Right ventricle myocardium superior (tissue), 1 donor: ENCODE data around the gene MRPL45. TPM values are rescaled to one million over a fixed set of nuclear protein-coding genes. Genes with fewer than 3 reads are reported as not detected.

Experiments
- ATAC-seq: fragments of 200-7000 bp; cut with Tn5 transposase; one replicate; pipeline ENCODE4 v1.9.1; 2020; ENCODE audit warnings: mild to moderate bottlenecking; ENCODE audit not compliant: poor library complexity
- DNase-seq: peaks from one replicate; pipeline ENCODE4 v3.0.0-alpha.2; 2020
- intact Hi-C: fragments of 100-400 bp; cut with DNase I; formaldehyde crosslinking; loops from one replicate; pipeline ENCODE4 v1.11.2; 2022
- total RNA-seq: library from RNA; stranded (reverse); fragmentation: NEBNext Ultra II Directional; extraction: Animal tissue kit (Norgen Biotek cat#: 25700); gene quantifications from one replicate; pipeline ENCODE4 v1.2.1, GENCODE V29; 2021
- donor health status: DM: no; HTN: yes; CAD: no; lungs with severe emphysema.

MRPL45 gene
- total RNA-seq, 1 donor from 2014 or later, result 38.0 TPM

GRCh38 chr17:38322897-38323296, 25.9 kb downstream of the MRPL45 start:
- no peak for DNase-seq
- intact Hi-C loops, result no loop called here
- no peak for ATAC-seq

- ATAC-seq, result no peak
- DNase-seq, result no peak
- intact Hi-C loops, result no loop called here
Measured at GRCh38 chr17:38324141-38324697, 27.3 kb downstream of the MRPL45 start.

- DNase-seq, result no peak
- intact Hi-C loops, result no loop called here
- no peak for ATAC-seq
Measured at GRCh38 chr17:38324772-38325171, 27.8 kb downstream of the MRPL45 start.

- DNase-seq (no peak), ATAC-seq (no peak)
- intact Hi-C loops, result no loop called here
Measured at GRCh38 chr17:38325221-38325851, 28.4 kb downstream of the MRPL45 start.

- DNase-seq (no peak), ATAC-seq (peak; percentile 46)
- intact Hi-C loops, result no loop called here
Measured at GRCh38 chr17:38326996-38327792, 30.2 kb downstream of the MRPL45 start.

- ATAC-seq (no peak), DNase-seq (no peak)
- intact Hi-C loops, result no loop called here
Measured at GRCh38 chr17:38327936-38328335, 31.0 kb downstream of the MRPL45 start.

GRCh38 chr17:38328620-38329019, 31.7 kb downstream of the MRPL45 start:
- DNase-seq, result no peak
- no peak for ATAC-seq
- intact Hi-C loops, result no loop called here

- DNase-seq (no peak), ATAC-seq (no peak)
- intact Hi-C loops, result no loop called here
Measured at GRCh38 chr17:38329284-38329683, 32.3 kb downstream of the MRPL45 start.

GRCh38 chr17:38329808-38330730, 33.1 kb downstream of the MRPL45 start:
- no peak for ATAC-seq

GRCh38 chr17:38330941-38331411, 34.0 kb downstream of the MRPL45 start:
- ATAC-seq (no peak), DNase-seq (no peak)
- intact Hi-C loops, result no loop called here

More at GRCh38 chr17:38329808-38330730, 33.1 kb downstream of the MRPL45 start:
- intact Hi-C loops, result no loop called here
- DNase-seq, result no peak

GRCh38 chr17:38332735-38333134, 35.8 kb downstream of the MRPL45 start:
- ATAC-seq, result no peak
- DNase-seq, result no peak
- intact Hi-C loops, result no loop called here

GRCh38 chr17:38333635-38334295, 36.8 kb downstream of the MRPL45 start:
- no peak for ATAC-seq
- intact Hi-C loops, result no loop called here

GRCh38 chr17:38334480-38335364, 37.8 kb downstream of the MRPL45 start:
- ATAC-seq, result no peak
- DNase-seq, result no peak
- intact Hi-C loops, result no loop called here

More at GRCh38 chr17:38333635-38334295, 36.8 kb downstream of the MRPL45 start:
- DNase-seq, result no peak

GRCh38 chr17:38336838-38337237, 39.9 kb downstream of the MRPL45 start:
- ATAC-seq (no peak), DNase-seq (no peak)
- intact Hi-C loops, result no loop called here

- intact Hi-C loops, result no loop called here
- no peak for DNase-seq
- no peak for ATAC-seq
Measured at GRCh38 chr17:38338053-38338452, 41.1 kb downstream of the MRPL45 start.

GRCh38 chr17:38338535-38338934, 41.6 kb downstream of the MRPL45 start:
- no peak for DNase-seq
- intact Hi-C loops, result no loop called here

GRCh38 chr17:38339891-38340290, 42.9 kb downstream of the MRPL45 start:
- no peak for DNase-seq
- no peak for ATAC-seq
- intact Hi-C loops, result no loop called here

More at GRCh38 chr17:38338535-38338934, 41.6 kb downstream of the MRPL45 start:
- no peak for ATAC-seq
